ENCODE results near the gene MTA2. TPM values are rescaled to one million over a fixed set of nuclear protein-coding genes. Genes with fewer than 3 reads are reported as not detected.

MTA2 gene
- total RNA-seq, 1 donor from 2014 or later = 79.2 TPM

DNA sequence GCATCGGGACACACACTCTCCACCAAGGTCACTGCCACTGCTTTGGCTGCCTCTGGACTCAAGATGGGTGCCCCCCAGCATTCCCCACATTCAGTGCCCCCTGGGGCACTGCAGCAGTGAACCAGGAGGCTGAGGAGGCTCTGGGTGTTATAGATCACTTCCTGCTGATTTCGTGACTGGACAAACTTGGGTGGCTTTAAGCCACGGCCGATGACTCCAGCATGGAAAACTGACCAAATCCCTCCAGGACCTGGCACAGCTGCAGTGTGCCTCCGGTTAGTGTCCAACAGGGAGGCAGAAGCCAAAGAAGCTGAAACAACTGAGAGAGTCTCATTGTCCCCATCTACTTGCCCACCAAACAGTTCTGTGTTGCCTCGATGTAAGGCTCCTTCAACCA, 45.9 kb upstream of the MTA2 start:
- Histone ChIP-seq H3K27ac (no peak overlapping the region), H3K36me3 (peaks cover 26 to 31% of the 10 kb centered on the region in 2 donors), H3K27me3 (no peaks in the 10 kb centered on the region), H3K9me3 (no peaks in the 10 kb centered on the region), H3K4me1 (peaks cover 4 to 26% of the 10 kb centered on the region in 2 donors), H3K4me3 (no peak overlapping the region)
- intact Hi-C loops (cut with DNase I) = loop anchor here (2.0 to 5.0 kb wide), 2 partner anchors 45 to 57 kb away; partner anchors contain the start of genes MTA2 and TUT1
- DNase-seq (ENCODE audit: low spot score in 2 of 2) = no peak
- TF ChIP-seq, protein P1, sequence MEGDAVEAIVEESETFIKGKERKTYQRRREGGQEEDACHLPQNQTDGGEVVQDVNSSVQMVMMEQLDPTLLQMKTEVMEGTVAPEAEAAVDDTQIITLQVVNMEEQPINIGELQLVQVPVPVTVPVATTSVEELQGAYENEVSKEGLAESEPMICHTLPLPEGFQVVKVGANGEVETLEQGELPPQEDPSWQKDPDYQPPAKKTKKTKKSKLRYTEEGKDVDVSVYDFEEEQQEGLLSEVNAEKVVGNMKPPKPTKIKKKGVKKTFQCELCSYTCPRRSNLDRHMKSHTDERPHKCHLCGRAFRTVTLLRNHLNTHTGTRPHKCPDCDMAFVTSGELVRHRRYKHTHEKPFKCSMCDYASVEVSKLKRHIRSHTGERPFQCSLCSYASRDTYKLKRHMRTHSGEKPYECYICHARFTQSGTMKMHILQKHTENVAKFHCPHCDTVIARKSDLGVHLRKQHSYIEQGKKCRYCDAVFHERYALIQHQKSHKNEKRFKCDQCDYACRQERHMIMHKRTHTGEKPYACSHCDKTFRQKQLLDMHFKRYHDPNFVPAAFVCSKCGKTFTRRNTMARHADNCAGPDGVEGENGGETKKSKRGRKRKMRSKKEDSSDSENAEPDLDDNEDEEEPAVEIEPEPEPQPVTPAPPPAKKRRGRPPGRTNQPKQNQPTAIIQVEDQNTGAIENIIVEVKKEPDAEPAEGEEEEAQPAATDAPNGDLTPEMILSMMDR (IDR thresholded peaks at IDR 0.05) = no peak

DNA sequence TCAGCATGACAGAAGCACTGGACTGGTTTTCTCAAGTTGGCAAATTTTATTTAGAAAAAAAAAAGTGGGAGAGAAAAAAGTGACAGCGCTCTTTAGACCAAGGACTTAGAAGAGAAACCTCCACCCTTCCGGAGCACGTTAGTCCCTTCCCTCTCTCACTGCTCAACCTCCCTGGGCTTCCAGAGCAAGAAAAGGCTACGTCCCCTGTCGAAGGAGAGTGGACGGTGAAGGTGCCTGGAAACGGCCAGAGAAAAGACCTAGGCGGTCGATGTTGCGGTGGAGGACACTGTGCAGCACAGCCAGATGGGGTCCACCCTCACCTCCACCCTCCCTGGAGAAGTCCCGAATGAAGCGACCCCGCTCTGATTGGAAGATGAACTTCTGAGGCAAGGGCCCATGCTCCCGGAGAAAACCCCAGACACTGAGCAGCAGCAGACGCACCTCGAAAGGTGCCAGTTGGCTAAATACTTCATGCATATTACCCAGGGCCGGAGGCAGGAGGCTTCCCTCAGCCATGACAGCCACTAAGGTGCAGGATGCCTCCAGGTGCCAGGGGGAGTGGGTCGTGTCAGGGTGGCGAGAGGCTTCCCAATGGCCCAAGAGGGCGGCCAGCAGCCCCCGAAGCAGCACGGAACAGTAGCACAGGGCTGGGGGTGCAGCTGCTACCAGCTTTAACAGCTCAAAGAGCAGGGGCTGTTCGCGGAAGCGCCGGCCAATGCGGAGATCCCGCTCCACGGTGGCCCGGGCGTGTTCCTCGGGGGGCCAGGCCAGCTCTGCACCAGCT, 45.4 kb upstream of the MTA2 start:
- Histone ChIP-seq H3K4me3 (peak overlapping the region in 1 of 2 donors; percentile 34), H3K27me3 (no peaks in the 10 kb centered on the region), H3K9me3 (no peaks in the 10 kb centered on the region), H3K27ac (peak overlapping the region in 1 of 2 donors; percentile 32), H3K4me1 (peaks cover 4 to 20% of the 10 kb centered on the region in 2 donors), H3K36me3 (peaks cover 26 to 33% of the 10 kb centered on the region in 2 donors)
- intact Hi-C loops (cut with DNase I) = loop anchor here (1.0 to 5.0 kb wide), 4 partner anchors 25 to 80 kb away; partner anchors contain the start of genes HNRNPUL2, MTA2 and TUT1
- TF ChIP-seq, protein P1 (IDR thresholded peaks at IDR 0.05) = no peak
- DNase-seq (ENCODE audit: low spot score in 2 of 2) = no peak

DNA sequence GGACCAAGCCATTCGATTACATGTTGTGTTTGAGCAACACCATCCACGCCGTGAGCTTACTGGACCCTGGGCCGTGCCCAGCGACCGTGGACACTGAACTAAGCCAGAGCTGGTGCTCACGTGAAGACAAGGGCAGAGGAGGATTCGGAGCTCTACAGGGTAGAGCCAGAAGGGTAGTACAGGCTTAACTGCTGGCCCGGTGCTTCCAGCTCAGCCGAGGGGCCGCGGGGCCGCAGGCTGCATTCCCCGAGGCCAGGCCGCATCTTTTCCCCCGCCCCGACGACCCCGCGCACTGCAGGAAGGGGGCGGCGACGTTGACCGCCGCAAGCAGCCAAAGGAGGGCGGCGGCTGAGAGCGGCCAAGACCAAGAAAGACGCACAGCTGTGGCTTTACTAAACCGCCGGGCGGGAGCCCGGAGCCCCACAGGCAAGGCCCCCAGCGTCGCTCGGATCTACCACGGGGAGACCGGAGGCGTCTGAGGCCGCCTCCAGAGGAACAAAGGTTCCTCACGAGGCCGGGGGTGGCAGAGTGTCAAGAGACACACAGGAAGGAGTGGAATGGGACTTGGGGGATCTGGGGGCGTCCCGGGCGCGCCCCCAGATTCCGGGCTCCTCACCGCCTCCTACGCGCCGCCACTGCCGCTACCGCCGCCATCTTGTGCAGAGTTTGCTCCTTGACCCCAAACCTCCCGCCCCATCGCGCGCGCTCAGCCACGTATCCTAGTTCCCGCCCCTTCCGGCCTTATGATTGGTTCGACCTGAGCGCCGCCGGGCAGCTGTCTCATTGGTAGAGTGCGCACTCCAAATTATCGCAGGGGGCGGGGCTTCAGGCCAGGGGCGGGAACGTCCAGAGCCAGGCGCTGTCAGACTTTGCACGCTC, 44.5 kb upstream of the MTA2 start, which contains the start of gene GANAB:
TSS of gene GANAB (minus strand) at position 668 of the 879 bp plus-strand sequence. CDS start at position 654, 14 bp downstream.
- H3K36me3 ChIP-seq = peaks cover 26 to 33% of the 10 kb centered on the region in 2 donors
- TF ChIP-seq, protein P1 (IDR thresholded peaks at IDR 0.05) = no peak
- intact Hi-C loops (cut with DNase I) = loop anchor here (1.0 to 5.0 kb wide), 4 partner anchors 24 to 81 kb away; partner anchors contain the start of genes HNRNPUL2, MTA2 and TUT1
- H3K4me1 ChIP-seq = peaks cover 4 to 14% of the 10 kb centered on the region in 2 donors
- no peaks in the 10 kb centered on the region for H3K27me3 ChIP-seq
- DNase-seq (ENCODE audit: low spot score in 2 of 2) = peak; percentile 97 to 100
- peak within 1 kb of the TSS; percentile 89 to 92 for H3K27ac ChIP-seq
- peak within 1 kb of the TSS; percentile 66 to 92 for H3K4me3 ChIP-seq
- H3K9me3 ChIP-seq = no peaks in the 10 kb centered on the region

DNA sequence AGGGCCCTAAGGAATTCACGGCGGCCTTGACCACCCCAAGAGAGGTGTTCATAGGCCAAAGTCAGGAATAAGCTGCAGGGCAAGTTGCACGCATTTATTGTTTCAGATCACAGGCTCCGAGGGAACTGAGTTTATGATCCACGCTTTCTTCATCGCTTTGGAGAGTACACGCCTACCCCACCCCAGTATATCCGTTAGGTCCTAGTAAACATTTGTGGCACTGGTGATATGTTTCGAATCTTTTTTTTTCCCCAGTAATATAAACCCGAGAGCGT, 43.9 kb upstream of the MTA2 start:
- H3K27me3 ChIP-seq = no peaks in the 10 kb centered on the region
- intact Hi-C loops (cut with DNase I) = loop anchor here (5.0 kb wide), 1 partner anchor 43 kb away; the partner anchor contains the start of gene MTA2
- TF ChIP-seq, protein P1 (IDR thresholded peaks at IDR 0.05) = no peak
- H3K9me3 ChIP-seq = no peaks in the 10 kb centered on the region
- DNase-seq (ENCODE audit: low spot score in 2 of 2) = no peak
- H3K4me1 ChIP-seq = peaks cover 4 to 14% of the 10 kb centered on the region in 2 donors
- peaks cover 26 to 33% of the 10 kb centered on the region in 2 donors for H3K36me3 ChIP-seq
- peak overlapping the region; percentile 66 to 92 for H3K4me3 ChIP-seq
- peak overlapping the region; percentile 89 to 92 for H3K27ac ChIP-seq

DNA sequence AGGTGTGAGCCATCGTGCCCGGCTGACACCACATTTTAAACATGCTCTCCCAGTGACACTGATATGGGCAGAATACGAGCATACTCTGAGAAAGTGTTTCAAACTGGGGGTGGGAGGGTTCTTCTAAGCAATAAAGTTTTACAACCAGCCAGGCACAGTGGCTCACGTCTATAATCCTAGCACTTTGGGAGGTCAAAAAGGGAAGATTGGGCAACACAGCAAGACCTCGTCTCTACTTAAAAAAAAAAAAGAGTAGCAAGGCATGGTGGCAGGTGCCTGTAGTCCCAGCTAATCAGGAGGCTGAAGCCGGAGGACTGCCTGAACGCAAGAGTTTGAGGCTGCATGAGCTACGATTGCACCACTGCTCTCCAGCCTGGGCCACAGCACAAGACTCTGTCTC, 42.6 kb upstream of the MTA2 start:
- H3K4me3 ChIP-seq = no peak overlapping the region
- no peak overlapping the region for H3K27ac ChIP-seq
- no peak for DNase-seq (ENCODE audit: low spot score in 2 of 2)
- no peaks in the 10 kb centered on the region for H3K27me3 ChIP-seq
- TF ChIP-seq, protein P1 (IDR thresholded peaks at IDR 0.05) = no peak
- peaks cover 4 to 14% of the 10 kb centered on the region in 2 donors for H3K4me1 ChIP-seq
- intact Hi-C loops (cut with DNase I) = no loop called here
- H3K9me3 ChIP-seq = no peaks in the 10 kb centered on the region
- H3K36me3 ChIP-seq = peaks cover 21 to 26% of the 10 kb centered on the region in 2 donors
